ENCODE results near the gene KIF3C. TPM values are rescaled to one million over a fixed set of nuclear protein-coding genes. Genes with fewer than 3 reads are reported as not detected.
A peak's percentile ranks its signal among the peaks of the same experiment; 100 is the strongest.
"Not testable (repeated sequence)": the region's sequence is repeated elsewhere in the genome, so short reads cannot be mapped to it uniquely, and the experiment has no call there.

Gene KIF3C
- total RNA-seq, 3 donors from 2014 or later: 1.1 to 2.2 (median 1.7) TPM

DNA sequence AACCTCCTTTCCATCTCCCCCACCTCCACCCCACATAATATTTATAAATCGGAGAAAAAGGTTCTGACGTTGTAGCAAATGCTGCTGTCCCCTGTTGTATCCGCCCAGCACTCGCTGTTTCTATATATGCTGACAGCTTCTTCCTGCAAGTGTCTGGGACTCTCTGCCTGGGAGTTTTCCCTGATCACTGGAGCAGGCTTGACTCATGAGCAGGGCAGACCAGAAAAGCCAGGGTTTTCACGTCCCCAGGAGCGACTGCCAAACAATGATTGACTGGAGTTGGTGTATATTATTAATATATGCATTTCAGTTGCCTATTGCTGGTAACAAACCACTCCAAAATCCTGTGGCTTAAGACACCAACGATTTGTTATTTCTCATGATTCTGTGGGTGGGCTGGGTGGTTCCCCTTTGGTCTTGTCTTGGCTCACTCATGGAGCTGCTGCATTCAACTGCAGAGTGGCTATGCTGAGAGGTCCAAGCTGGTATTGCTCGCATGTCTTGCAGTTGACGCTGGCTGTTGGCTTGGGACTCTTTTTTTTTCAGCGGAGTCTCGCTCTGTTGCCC is 82.8 kb downstream of the KIF3C start:
- H3K4me1 Mint-ChIP-seq (ENCODE audit: low read depth): no peaks in the 10 kb centered on the region
- no peaks in the 10 kb centered on the region for H3K9me3 Mint-ChIP-seq
- ATAC-seq (no peak), DNase-seq (no peak)
- no peaks in the 10 kb centered on the region for H3K27me3 Mint-ChIP-seq (ENCODE audit: low read depth)
- H3K4me3 Mint-ChIP-seq: no peak overlapping the region
- no peaks in the 10 kb centered on the region for H3K36me3 Mint-ChIP-seq (ENCODE audit: insufficient read depth)

DNA sequence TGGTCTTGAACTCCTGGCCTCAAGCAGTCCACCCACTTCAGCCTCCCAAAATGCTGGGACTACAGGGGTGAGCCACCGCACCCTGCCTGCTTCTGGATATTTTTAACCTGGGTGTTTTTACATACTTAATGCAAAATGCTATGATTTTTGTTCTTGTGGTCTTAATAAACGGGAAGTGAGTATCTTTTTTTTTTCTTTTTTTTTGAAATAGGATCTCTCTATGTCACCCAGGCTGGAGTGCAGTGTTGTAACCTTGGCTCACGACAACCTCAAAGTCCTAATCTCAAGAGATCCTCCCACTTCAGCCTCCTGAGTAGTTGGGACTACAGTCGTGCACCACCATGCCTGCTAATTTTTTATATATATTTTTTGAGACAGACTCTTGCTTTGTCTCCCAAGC is 84.8 kb downstream of the KIF3C start:
- Mint-ChIP-seq H3K9me3 (no peaks in the 10 kb centered on the region), H3K27me3 (ENCODE audit: low read depth) (no peaks in the 10 kb centered on the region), H3K4me3 (no peak overlapping the region), H3K4me1 (ENCODE audit: low read depth) (no peaks in the 10 kb centered on the region), H3K36me3 (ENCODE audit: insufficient read depth) (no peaks in the 10 kb centered on the region)
- DNase-seq (no peak), ATAC-seq (no peak)

GRCh38 chr2:25896308-25896707 is 86.0 kb downstream of the KIF3C start:
- not testable (repeated sequence) for H3K4me3 Mint-ChIP-seq

DNA sequence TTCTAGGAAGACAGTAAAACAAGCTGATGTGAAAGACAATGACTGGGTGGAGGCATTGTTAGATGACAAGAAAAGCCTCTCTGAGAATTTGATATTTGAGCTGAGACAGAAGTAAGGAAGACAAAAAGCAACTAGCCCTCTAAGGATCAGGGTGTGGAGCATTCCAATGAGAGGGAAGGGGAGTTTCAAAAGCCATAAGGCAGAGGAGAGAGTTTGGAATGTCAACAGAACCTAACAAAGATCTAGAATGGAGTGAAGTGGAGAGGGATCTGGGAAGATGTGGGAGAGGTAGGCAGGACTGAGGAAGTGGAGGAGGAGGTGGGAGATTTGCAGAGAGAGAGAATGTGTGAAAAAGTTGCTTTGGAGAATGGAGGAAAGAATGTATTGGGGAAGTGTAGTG is 86.7 kb downstream of the KIF3C start:
- Mint-ChIP-seq H3K36me3 (ENCODE audit: insufficient read depth) (no peaks in the 10 kb centered on the region), H3K27me3 (ENCODE audit: low read depth) (no peaks in the 10 kb centered on the region), H3K9me3 (no peaks in the 10 kb centered on the region), H3K4me3 (no peak overlapping the region), H3K4me1 (ENCODE audit: low read depth) (no peaks in the 10 kb centered on the region)
- no peak for DNase-seq
- no peak for ATAC-seq

More at GRCh38 chr2:25896308-25896707, 86.0 kb downstream of the KIF3C start:
- DNase-seq; H3K4me1 Mint-ChIP-seq (ENCODE audit: low read depth); H3K27me3 Mint-ChIP-seq (ENCODE audit: low read depth); ATAC-seq; H3K36me3 Mint-ChIP-seq (ENCODE audit: insufficient read depth); H3K9me3 Mint-ChIP-seq: not testable (repeated sequence)

DNA sequence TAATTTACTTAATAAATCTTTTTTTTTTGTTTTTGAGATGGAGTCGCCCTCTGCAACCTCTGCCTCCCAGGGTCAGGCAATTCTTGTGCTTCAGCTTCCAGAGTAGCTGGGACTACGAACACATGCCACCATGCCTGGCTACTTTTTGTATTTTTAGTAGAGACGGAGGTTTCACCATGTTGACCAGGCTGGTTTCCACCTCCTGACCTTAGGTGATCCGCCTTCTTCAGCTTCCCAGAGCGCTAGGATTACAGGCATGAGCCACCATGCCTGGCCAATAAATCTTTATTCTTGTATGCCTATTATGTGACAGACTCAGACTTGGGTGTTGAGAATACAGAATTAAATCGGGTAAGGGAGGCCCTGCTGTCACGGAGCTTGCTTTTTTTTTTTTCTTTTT is 87.3 kb downstream of the KIF3C start:
- no peaks in the 10 kb centered on the region for H3K4me1 Mint-ChIP-seq (ENCODE audit: low read depth)
- no peak overlapping the region for H3K4me3 Mint-ChIP-seq
- DNase-seq (no peak), ATAC-seq (no peak)
- no peaks in the 10 kb centered on the region for H3K36me3 Mint-ChIP-seq (ENCODE audit: insufficient read depth)
- H3K27me3 Mint-ChIP-seq (ENCODE audit: low read depth): no peaks in the 10 kb centered on the region
- H3K9me3 Mint-ChIP-seq: no peaks in the 10 kb centered on the region

DNA sequence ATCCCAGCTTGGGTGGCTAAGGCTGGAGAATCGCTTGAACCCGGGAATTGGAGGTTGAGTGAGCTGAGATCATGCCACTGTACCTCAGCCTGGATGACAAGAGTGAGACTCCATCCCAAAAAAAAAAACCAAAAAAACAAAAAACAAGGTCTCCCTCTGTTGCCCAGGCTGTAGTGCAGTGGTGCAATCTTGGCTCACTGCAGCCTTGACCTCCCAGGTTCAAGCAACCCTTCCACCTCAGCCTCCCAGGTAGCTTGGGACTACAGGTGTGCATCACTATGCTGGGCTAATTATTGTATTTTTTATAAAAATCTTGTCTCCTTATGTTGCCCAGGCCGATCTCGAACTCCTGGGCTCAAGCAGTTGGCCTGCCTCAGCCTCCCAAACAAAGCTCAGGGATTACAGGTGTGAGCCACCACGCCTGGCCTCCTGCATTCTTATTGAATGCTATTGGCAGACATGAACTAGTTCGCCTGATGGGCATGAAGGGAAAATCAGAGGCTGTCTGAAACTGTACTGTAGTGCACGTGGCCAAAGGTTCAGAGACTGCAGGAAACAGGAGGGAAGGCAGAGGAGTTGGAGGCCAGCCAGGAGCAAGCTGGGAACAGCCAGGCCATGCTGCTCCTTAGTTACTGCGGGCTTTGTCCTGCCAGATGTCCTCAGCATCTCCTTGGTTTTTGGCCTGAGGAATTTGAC is 88.0 kb downstream of the KIF3C start:
- Mint-ChIP-seq H3K36me3 (ENCODE audit: insufficient read depth) (no peaks in the 10 kb centered on the region), H3K4me1 (ENCODE audit: low read depth) (no peaks in the 10 kb centered on the region), H3K27me3 (ENCODE audit: low read depth) (no peaks in the 10 kb centered on the region), H3K4me3 (no peak overlapping the region), H3K9me3 (no peaks in the 10 kb centered on the region)
- DNase-seq: no peak
- ATAC-seq: no peak

DNA sequence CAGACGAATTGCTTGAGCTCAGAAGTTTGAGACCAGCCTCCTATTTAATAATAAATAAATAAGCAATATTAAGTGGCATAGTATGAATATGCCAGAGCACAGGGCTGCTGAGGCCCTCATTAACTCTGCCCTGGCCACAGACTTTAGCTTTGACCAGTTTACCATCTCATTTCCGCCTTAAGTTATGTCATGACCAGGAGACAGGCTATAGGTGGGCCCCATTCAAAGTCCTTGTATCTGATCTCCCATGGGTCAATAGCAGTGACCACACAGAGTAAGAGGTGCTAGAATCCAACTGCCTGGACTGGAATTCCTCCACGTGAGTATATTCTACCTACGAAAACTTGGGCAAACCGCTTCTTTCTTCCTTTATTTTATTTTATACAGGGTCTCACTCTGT is 90.6 kb downstream of the KIF3C start:
- DNase-seq: no peak
- no peak overlapping the region for H3K4me3 Mint-ChIP-seq
- no peaks in the 10 kb centered on the region for H3K9me3 Mint-ChIP-seq
- ATAC-seq: no peak
- H3K36me3 Mint-ChIP-seq (ENCODE audit: insufficient read depth): no peaks in the 10 kb centered on the region
- H3K4me1 Mint-ChIP-seq (ENCODE audit: low read depth): no peaks in the 10 kb centered on the region
- H3K27me3 Mint-ChIP-seq (ENCODE audit: low read depth): no peaks in the 10 kb centered on the region

GRCh38 chr2:25887624-25888242 is 94.6 kb downstream of the KIF3C start:
- no peaks in the 10 kb centered on the region for H3K9me3 Mint-ChIP-seq
- DNase-seq (no peak), ATAC-seq (no peak)
- H3K36me3 Mint-ChIP-seq (ENCODE audit: insufficient read depth): no peaks in the 10 kb centered on the region
- H3K4me1 Mint-ChIP-seq (ENCODE audit: low read depth): no peaks in the 10 kb centered on the region
- H3K27me3 Mint-ChIP-seq (ENCODE audit: low read depth): peaks cover 4% of the 10 kb centered on the region
- no peak overlapping the region for H3K4me3 Mint-ChIP-seq

DNA sequence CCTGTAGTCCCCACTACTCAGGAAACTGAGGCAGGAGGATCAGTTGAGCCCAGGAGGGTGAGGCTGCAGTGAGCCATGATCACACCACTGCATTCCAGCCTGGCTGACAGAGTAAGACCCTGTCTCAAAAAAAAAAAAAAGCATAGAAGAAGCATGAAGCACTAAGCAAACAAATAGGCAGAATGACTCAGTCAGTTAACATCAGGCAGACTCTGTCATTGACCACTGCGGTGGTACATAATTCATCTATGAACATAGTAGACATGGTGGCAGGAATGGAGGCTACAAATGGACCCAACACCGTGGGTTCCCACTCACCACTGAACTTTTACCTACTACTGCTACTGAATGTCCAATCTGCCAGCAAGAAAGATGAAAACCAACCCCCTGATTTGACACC is 96.4 kb downstream of the KIF3C start:
- DNase-seq: no peak
- Mint-ChIP-seq H3K36me3 (ENCODE audit: insufficient read depth) (no peaks in the 10 kb centered on the region), H3K4me3 (no peak overlapping the region), H3K9me3 (no peaks in the 10 kb centered on the region), H3K27me3 (ENCODE audit: low read depth) (peaks cover 4% of the 10 kb centered on the region), H3K4me1 (ENCODE audit: low read depth) (peaks cover 2% of the 10 kb centered on the region)
- ATAC-seq: no peak

- Mint-ChIP-seq H3K27me3 (ENCODE audit: low read depth) (peaks cover 4% of the 10 kb centered on the region), H3K9me3 (no peaks in the 10 kb centered on the region), H3K4me1 (ENCODE audit: low read depth) (peaks cover 21% of the 10 kb centered on the region), H3K4me3 (no peak overlapping the region), H3K36me3 (ENCODE audit: insufficient read depth) (no peaks in the 10 kb centered on the region)
- ATAC-seq (no peak), DNase-seq (no peak)
These were observed 100.5 kb downstream of the KIF3C start for GRCh38 chr2:25881764-25882163.

DNA sequence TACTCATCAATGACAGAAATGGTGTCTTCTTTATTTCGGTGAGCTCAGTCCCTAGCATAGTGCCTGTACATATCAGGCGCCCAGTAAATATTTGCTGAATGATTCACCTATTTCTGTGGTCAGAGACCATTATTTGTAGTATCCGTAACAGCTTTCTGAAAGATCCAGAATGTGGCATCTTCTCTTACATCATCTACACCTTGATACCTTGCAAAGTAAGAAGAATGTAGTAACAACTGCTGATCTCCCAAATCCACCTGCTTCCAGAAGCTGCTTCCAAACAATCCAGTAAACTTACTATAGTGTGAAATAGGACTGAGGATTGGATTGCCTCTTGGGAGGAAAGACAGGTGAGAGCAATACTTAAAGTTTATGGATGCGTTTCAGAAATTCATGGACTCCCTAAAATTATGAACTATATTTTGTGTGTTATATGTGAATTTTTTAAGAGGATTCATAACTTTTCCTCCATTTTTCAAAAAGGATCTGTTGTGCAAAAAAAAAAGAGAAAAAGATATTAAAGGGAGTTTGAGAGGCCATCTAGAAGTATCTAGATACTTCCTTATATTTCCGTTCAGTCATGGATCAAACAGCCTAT is 103.1 kb downstream of the KIF3C start:
- ATAC-seq (no peak), DNase-seq (no peak)
- Mint-ChIP-seq H3K9me3 (no peaks in the 10 kb centered on the region), H3K4me1 (ENCODE audit: low read depth) (peaks cover 40% of the 10 kb centered on the region), H3K4me3 (peak overlapping the region; percentile 94), H3K36me3 (ENCODE audit: insufficient read depth) (peaks cover 2% of the 10 kb centered on the region), H3K27me3 (ENCODE audit: low read depth) (no peaks in the 10 kb centered on the region)

- Mint-ChIP-seq H3K27me3 (ENCODE audit: low read depth) (no peaks in the 10 kb centered on the region), H3K36me3 (ENCODE audit: insufficient read depth) (peaks cover 6% of the 10 kb centered on the region), H3K4me3 (peak within 1 kb of the TSS; percentile 94), H3K9me3 (no peaks in the 10 kb centered on the region), H3K4me1 (ENCODE audit: low read depth) (peaks cover 45% of the 10 kb centered on the region)
- ATAC-seq: peak; percentile 89 to 92
- peak; percentile 96 for DNase-seq
These were observed 103.8 kb downstream of the KIF3C start, which contains the start of gene ASXL2 for GRCh38 chr2:25878361-25879132. TSS of gene ASXL2 (minus strand) at chr2:25878487. CDS start at chr2:25878222, 265 bp downstream.

- Mint-ChIP-seq H3K36me3 (ENCODE audit: insufficient read depth) (peaks cover 6% of the 10 kb centered on the region), H3K9me3 (no peaks in the 10 kb centered on the region), H3K27me3 (ENCODE audit: low read depth) (no peaks in the 10 kb centered on the region), H3K4me3 (peak overlapping the region; percentile 94), H3K4me1 (ENCODE audit: low read depth) (peaks cover 45% of the 10 kb centered on the region)
- peak; percentile 29 to 36 for ATAC-seq
- DNase-seq: peak; percentile 33
These were observed 104.6 kb downstream of the KIF3C start for GRCh38 chr2:25877431-25878360.
